ENCODE results near the gene IER5. TPM values are rescaled to one million over a fixed set of nuclear protein-coding genes. Genes with fewer than 3 reads are reported as not detected.
A peak's percentile ranks its signal among the peaks of the same experiment; 100 is the strongest.

The IER5 gene
- total and polyA plus RNA-seq, 9 of the 15 experiments (the other 6 are each of a cell fraction or from before 2014, with no cell fraction given): 2.4 to 32.1 (median 12.0) TPM

DNA sequence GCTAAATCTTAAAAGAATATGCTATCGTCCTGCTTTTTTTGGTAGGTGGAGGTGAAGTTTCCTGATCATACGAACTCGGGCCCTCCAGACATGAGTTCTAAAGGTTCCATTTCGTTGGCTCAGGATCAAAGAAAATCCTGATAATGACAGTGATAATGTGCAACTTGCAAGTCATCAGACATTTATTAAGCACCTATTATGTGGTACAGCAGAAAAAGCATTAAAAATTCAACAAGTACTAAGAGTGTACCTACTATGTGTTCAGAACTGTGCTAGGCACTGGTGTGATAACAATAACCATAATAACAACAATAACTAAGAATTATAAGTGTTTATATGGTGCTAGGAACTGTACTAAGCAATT lies 3.9 kb upstream of the IER5 start:
- no peak overlapping the region for H3K4me3 ChIP-seq
- no peaks in the 10 kb centered on the region for H3K27me3 ChIP-seq (ENCODE audit: control insufficient read depth in 2 of 2, insufficient read depth in 2 of 2, low read length in 2 of 2)
- intact Hi-C loops (cut with micrococcal nuclease): loop anchor here (1.0 to 10.0 kb wide), 5 partner anchors 46 to 340 kb away; no protein-coding TSS in a partner anchor
- H3K9ac ChIP-seq (ENCODE audit: insufficient read depth in 1 of 2, low read depth in 2 of 2, low read length in 2 of 2): no peak overlapping the region
- 40% methylated on average over 4 of the region's 4 CpGs for WGBS (ENCODE audit: insufficient coverage, low coverage, missing lambda C conversion rate)
- ATAC-seq (no peak), DNase-seq (ENCODE audit: extremely low read depth in 1 of 4, low spot score in 3 of 4) (no peak), FAIRE-seq (no peak)
- no TSS peak for BruUV-seq (replicated peaks)
- H3K4me2 ChIP-seq (ENCODE audit: insufficient read depth, low read length): no peak overlapping the region
- in situ Hi-C loops (cut with MboI): loop anchor here (5.0 kb wide), 1 partner anchor 58 kb away; no protein-coding TSS in a partner anchor
- ChIA-PET CTCF (ENCODE audit: low intra/inter-chr PET ratio) (interaction anchor here (0.6 to 2.5 kb wide), 5 partner anchors 58 to 390 kb away, joined by 3 to 22 read pairs (median 7); no protein-coding TSS in a partner anchor), POLR2A (interaction anchor here (0.5 to 1.2 kb wide), 7 partner anchors 10 to 1366 kb away, joined by 3 to 6 read pairs (median 4); no protein-coding TSS in a partner anchor)
- H3K9me1 ChIP-seq (ENCODE audit: control insufficient read depth, insufficient read depth, low read length): no peaks in the 10 kb centered on the region
- no peaks in the 10 kb centered on the region for H3K36me3 ChIP-seq (ENCODE audit: control insufficient read depth, insufficient read depth, low read length)
- no peaks in the 10 kb centered on the region for H3K9me3 ChIP-seq (replicated peaks; ENCODE audit: control insufficient read depth, insufficient read depth, low read depth, low read length)
- H2AFZ ChIP-seq (ENCODE audit: low read depth, low read length): no peak overlapping the region
- peaks cover 14% of the 10 kb centered on the region for H3K79me2 ChIP-seq (ENCODE audit: control insufficient read depth, insufficient read depth, low read length)
- H4K20me1 ChIP-seq (replicated peaks; ENCODE audit: control insufficient read depth, insufficient read depth, low read length): peaks cover 1% of the 10 kb centered on the region; the same call in 1 of the 2 replicates
- H3K4me1 ChIP-seq (replicated peaks in 1 of 2; ENCODE audit: control insufficient read depth in 2 of 2, insufficient read depth in 2 of 2, low read length in 2 of 2): peaks cover 16 to 20% of the 10 kb centered on the region in 2 experiments; a peak in 4 of 5 replicates
- H3K27ac ChIP-seq (ENCODE audit: extremely low read depth, low read depth, low read length): no peak overlapping the region
- TF ChIP-seq SP1 (CRISPR knock-in tag; IDR thresholded peaks at IDR 0.05) (no peak; the same call in 1 of the 2 replicates), ZFP36 (IDR thresholded peaks at IDR 0.05; ENCODE audit: low read depth, low read length, partially characterized antibody) (no peak), KDM2B (CRISPR knock-in tag; IDR thresholded peaks at IDR 0.05) (no peak), NFE2L1 (tag; IDR thresholded peaks at IDR 0.05; ENCODE audit: borderline replicate concordance, low read depth) (no peak), LEF1 (IDR thresholded peaks at IDR 0.05) (peak; percentile 81; the same call in 1 of the 2 replicates), TAL1 (IDR thresholded peaks at IDR 0.05) (no peak), FOXJ2 (tag; IDR thresholded peaks at IDR 0.05) (0 out of 2 replicates have a peak, but pooled peaks have one; percentile 5), SIN3A (IDR thresholded peaks at IDR 0.05; ENCODE audit: borderline replicate concordance in 2 of 2, control insufficient read depth in 1 of 2, low read depth in 2 of 2, low read length in 2 of 2) (no peak), MTA1 (IDR thresholded peaks at IDR 0.05; ENCODE audit: borderline replicate concordance) (0 out of 2 replicates have a peak, but pooled peaks have one; percentile 32), NR2C1 (IDR thresholded peaks at IDR 0.05) (0 out of 2 replicates have a peak, but pooled peaks have one; percentile 3), NR2C1 (tag; IDR thresholded peaks at IDR 0.05) (no peak), ZNF3 (CRISPR knock-in tag; IDR thresholded peaks at IDR 0.05) (no peak), MAZ (CRISPR knock-in tag; conservative IDR thresholded peaks at IDR 0.05 in 1 of 2, IDR thresholded peaks at IDR 0.05 in 1 of 2) (no peak), ZNF764 (CRISPR knock-in tag; IDR thresholded peaks at IDR 0.05; ENCODE audit: low read depth) (no peak), ZBTB7A (IDR thresholded peaks at IDR 0.05; ENCODE audit: borderline replicate concordance, control insufficient read depth, low read depth, low read length) (no peak), CBX3 (IDR thresholded peaks at IDR 0.05; ENCODE audit: borderline replicate concordance in 1 of 2, low read length in 2 of 2) (no peak)
- TF ChIP-seq, protein P1, sequence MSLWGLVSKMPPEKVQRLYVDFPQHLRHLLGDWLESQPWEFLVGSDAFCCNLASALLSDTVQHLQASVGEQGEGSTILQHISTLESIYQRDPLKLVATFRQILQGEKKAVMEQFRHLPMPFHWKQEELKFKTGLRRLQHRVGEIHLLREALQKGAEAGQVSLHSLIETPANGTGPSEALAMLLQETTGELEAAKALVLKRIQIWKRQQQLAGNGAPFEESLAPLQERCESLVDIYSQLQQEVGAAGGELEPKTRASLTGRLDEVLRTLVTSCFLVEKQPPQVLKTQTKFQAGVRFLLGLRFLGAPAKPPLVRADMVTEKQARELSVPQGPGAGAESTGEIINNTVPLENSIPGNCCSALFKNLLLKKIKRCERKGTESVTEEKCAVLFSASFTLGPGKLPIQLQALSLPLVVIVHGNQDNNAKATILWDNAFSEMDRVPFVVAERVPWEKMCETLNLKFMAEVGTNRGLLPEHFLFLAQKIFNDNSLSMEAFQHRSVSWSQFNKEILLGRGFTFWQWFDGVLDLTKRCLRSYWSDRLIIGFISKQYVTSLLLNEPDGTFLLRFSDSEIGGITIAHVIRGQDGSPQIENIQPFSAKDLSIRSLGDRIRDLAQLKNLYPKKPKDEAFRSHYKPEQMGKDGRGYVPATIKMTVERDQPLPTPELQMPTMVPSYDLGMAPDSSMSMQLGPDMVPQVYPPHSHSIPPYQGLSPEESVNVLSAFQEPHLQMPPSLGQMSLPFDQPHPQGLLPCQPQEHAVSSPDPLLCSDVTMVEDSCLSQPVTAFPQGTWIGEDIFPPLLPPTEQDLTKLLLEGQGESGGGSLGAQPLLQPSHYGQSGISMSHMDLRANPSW (CRISPR knock-in tag; IDR thresholded peaks at IDR 0.05): 0 out of 2 replicates have a peak, but pooled peaks have one; percentile 35
- TF ChIP-seq, protein P2, sequence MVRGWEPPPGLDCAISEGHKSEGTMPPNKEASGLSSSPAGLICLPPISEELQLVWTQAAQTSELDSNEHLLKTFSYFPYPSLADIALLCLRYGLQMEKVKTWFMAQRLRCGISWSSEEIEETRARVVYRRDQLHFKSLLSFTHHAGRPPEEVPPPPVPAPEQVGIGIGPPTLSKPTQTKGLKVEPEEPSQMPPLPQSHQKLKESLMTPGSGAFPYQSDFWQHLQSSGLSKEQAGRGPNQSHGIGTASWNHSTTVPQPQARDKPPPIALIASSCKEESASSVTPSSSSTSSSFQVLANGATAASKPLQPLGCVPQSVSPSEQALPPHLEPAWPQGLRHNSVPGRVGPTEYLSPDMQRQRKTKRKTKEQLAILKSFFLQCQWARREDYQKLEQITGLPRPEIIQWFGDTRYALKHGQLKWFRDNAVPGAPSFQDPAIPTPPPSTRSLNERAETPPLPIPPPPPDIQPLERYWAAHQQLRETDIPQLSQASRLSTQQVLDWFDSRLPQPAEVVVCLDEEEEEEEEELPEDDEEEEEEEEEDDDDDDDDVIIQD (CRISPR knock-in tag; IDR thresholded peaks at IDR 0.05): no peak
